HepG2 (cell line): ENCODE data around the gene BLMH. TPM values are rescaled to one million over a fixed set of nuclear protein-coding genes. Genes with fewer than 3 reads are reported as not detected.
A peak's percentile ranks its signal among the peaks of the same experiment; 100 is the strongest.

Experiments used
- AGO2 ChIP-seq: fragments of 200-400 bp; formaldehyde crosslinking; optimal IDR thresholded peaks from 2 replicates; pipeline ENCODE3; 2017; ENCODE audit warnings: mild to moderate bottlenecking, low read depth, low read length, moderate library complexity
- FOXA1 ChIP-seq, 2 experiments: fragments of 450-650 bp in 1 of 2; sonication (generic) in 1 of 2; formaldehyde crosslinking in 1 of 2; IDR thresholded peaks; 2 replicates each; pipeline versions ENCODE4 v1.4.0 to v1.6.1; 2016 to 2020; ENCODE audit warnings: missing genetic modification reagents in 1 of 2
- GABPB1 ChIP-seq: IDR thresholded peaks from 2 replicates; pipeline ENCODE4 v1.6.1; 2016; ENCODE audit warnings: mild to moderate bottlenecking, missing genetic modification reagents, moderate library complexity, missing compliant biosample characterization
- HDAC2 ChIP-seq: sonication (generic); formaldehyde crosslinking; IDR thresholded peaks from 2 replicates; pipeline ENCODE4 v1.4.0; 2020; ENCODE audit warnings: missing genetic modification reagents
- KDM5B ChIP-seq: sonication (generic); formaldehyde crosslinking; IDR thresholded peaks from 2 replicates; pipeline ENCODE4 v1.4.0; 2020; ENCODE audit warnings: missing genetic modification reagents, mild to moderate bottlenecking, borderline replicate concordance
- MIER2 ChIP-seq: IDR thresholded peaks from 2 replicates; pipeline ENCODE4 v1.6.1; 2016; ENCODE audit warnings: missing biosample characterization, missing genetic modification reagents
- PHF21A ChIP-seq: sonication (generic); formaldehyde crosslinking; IDR thresholded peaks from 2 replicates; pipeline ENCODE4 v1.5.0; 2020; ENCODE audit warnings: mild to moderate bottlenecking, missing genetic modification reagents
- PHF5A ChIP-seq: IDR thresholded peaks from one replicate; pipeline ENCODE4 v1.6.1; 2018; ENCODE audit warnings: low read depth, missing genetic modification reagents; ENCODE audit not compliant: unreplicated experiment
- POLR2AphosphoS5 ChIP-seq: IDR thresholded peaks from 2 replicates; pipeline ENCODE4 v1.6.1; 2012; ENCODE audit warnings: low read depth, low read length
- RAD51 ChIP-seq: fragments of 450-650 bp; IDR thresholded peaks from 2 replicates; pipeline ENCODE4 v1.6.1; 2016; ENCODE audit warnings: borderline replicate concordance
- SAFB2 ChIP-seq: sonication (generic); formaldehyde crosslinking; IDR thresholded peaks from 2 replicates; pipeline ENCODE4 v1.5.1; 2020; ENCODE audit warnings: missing genetic modification reagents, low read depth, mild to moderate bottlenecking, borderline replicate concordance
- SALL2 ChIP-seq: sonication (generic); formaldehyde crosslinking; IDR thresholded peaks from 2 replicates; pipeline ENCODE4 v1.8.1; 2023; ENCODE audit warnings: mild to moderate bottlenecking, missing genetic modification reagents, inconsistent platforms
- SPEN ChIP-seq: sonication (generic); formaldehyde crosslinking; IDR thresholded peaks from 2 replicates; pipeline ENCODE4 v1.5.1; 2020; ENCODE audit warnings: low read depth, mild to moderate bottlenecking, missing genetic modification reagents
- ZC3H4 ChIP-seq: sonication (generic); formaldehyde crosslinking; IDR thresholded peaks from 2 replicates; pipeline ENCODE4 v1.4.0; 2020; ENCODE audit warnings: missing genetic modification reagents, borderline replicate concordance
- ZFY ChIP-seq: sonication (generic); formaldehyde crosslinking; IDR thresholded peaks from 2 replicates; pipeline ENCODE4 v1.4.0; 2020; ENCODE audit warnings: missing genetic modification reagents
- ZFYVE20 ChIP-seq: sonication (generic); formaldehyde crosslinking; IDR thresholded peaks from 2 replicates; pipeline ENCODE4 v1.8.0; 2023; ENCODE audit warnings: low read depth, mild to moderate bottlenecking, moderate library complexity, missing genetic modification reagents, borderline replicate concordance
- ZNF124 ChIP-seq: sonication (generic); formaldehyde crosslinking; IDR thresholded peaks from 2 replicates; pipeline ENCODE4 v1.4.0; 2020; ENCODE audit warnings: missing genetic modification reagents
- ZNF160 ChIP-seq: sonication (generic); formaldehyde crosslinking; IDR thresholded peaks from 2 replicates; pipeline ENCODE4 v1.8.0; 2022; ENCODE audit warnings: mild to moderate bottlenecking, inconsistent platforms, missing genetic modification reagents
- ZNF225 ChIP-seq: sonication (generic); formaldehyde crosslinking; IDR thresholded peaks from 2 replicates; pipeline ENCODE4 v1.4.0; 2020; ENCODE audit warnings: mild to moderate bottlenecking, missing genetic modification reagents
- ZNF775 ChIP-seq: sonication (generic); formaldehyde crosslinking; IDR thresholded peaks from 2 replicates; pipeline ENCODE4 v1.4.0; 2020; ENCODE audit warnings: missing genetic modification reagents, mild to moderate bottlenecking, moderate library complexity, borderline replicate concordance
- ZNF790 ChIP-seq: sonication (generic); formaldehyde crosslinking; IDR thresholded peaks from 2 replicates; pipeline ENCODE4 v1.8.0; 2022; ENCODE audit warnings: missing genetic modification reagents, mild to moderate bottlenecking, borderline replicate concordance
- polyA plus RNA-seq, 8 experiments: library from polyadenylated mRNA; depleted of rRNA in 3 of 8; stranded (reverse) in 7 of 8; unstranded in 1 of 8; fragments of >200 nt; fragmentation: Illumina TruSeq in 4 of 8; extraction: Trizol in 4 of 8; gene quantifications; 2 replicates each; pipeline versions ENCODE4 v1.2.1 to v1.2.3, GENCODE V29; 2011 to 2016; ENCODE audit warnings: low read depth in 4 of 8, missing spikeins in 1 of 8, mixed read lengths in 1 of 8; ENCODE audit not compliant: insufficient read depth in 1 of 8
- total RNA-seq, 5 experiments: library from RNA; depleted of rRNA; stranded (reverse); fragments of >200 nt; fragmentation: Illumina TruSeq; extraction: Trizol; gene quantifications; 2 replicates each; pipeline ENCODE4 v1.2.3, GENCODE V29; 2016; ENCODE audit warnings: low read depth in 1 of 5
- TF ChIP-seq, protein P1 (sequence below): sonication (generic); formaldehyde crosslinking; IDR thresholded peaks from 2 replicates; pipeline ENCODE4 v1.8.1; 2023; ENCODE audit warnings: mild to moderate bottlenecking, missing genetic modification reagents
- TF ChIP-seq, protein P2 (sequence below): sonication (generic); formaldehyde crosslinking; IDR thresholded peaks from 2 replicates; pipeline ENCODE4 v1.4.0; 2020; ENCODE audit warnings: mild to moderate bottlenecking, missing genetic modification reagents
- TF ChIP-seq, protein P3 (sequence below): IDR thresholded peaks from 2 replicates; pipeline ENCODE4 v1.6.1; 2012; ENCODE audit warnings: low read depth, low read length, improper control_type of control experiment
- TF ChIP-seq, protein P4 (sequence below): sonication (generic); formaldehyde crosslinking; IDR thresholded peaks from 2 replicates; pipeline ENCODE4 v1.4.0; 2020; ENCODE audit warnings: missing genetic modification reagents, borderline replicate concordance

Gene BLMH
- total and polyA plus RNA-seq, 2 of the 13 experiments (the other 11 are each of a cell fraction or from before 2014, with no cell fraction given) = 12.1 to 41.0 TPM

DNA sequence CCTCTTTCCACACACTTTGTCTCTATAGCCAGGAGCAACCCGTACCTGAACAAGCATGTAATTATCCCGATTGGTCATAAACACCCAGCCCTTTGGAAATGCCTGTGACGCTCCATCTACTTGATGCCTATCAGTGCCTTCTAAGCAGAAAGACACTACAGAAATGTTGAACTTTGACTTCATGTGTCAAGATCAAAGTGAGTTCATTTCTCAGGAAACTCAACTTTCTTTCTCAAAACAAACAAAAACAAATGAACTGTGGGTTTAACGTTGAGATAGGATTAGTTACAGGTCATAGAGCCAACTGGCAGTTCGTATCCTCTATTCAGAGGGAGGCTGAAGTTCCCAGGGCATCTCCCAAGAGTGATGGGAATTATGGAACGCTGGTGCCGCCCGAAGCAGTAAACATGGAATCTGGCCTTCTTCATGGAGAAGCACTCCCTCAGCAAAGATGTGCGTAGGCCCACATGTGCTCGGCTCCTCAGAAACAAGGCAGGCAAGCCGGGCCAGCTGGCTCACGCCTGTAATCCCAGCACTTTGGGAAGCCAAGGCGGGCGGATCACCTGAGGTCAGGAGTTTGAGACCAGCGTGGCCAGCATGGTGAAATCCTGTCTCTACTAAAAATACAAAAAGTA, 65.7 kb downstream of the BLMH start (continued):
- TF ChIP-seq, protein P1, sequence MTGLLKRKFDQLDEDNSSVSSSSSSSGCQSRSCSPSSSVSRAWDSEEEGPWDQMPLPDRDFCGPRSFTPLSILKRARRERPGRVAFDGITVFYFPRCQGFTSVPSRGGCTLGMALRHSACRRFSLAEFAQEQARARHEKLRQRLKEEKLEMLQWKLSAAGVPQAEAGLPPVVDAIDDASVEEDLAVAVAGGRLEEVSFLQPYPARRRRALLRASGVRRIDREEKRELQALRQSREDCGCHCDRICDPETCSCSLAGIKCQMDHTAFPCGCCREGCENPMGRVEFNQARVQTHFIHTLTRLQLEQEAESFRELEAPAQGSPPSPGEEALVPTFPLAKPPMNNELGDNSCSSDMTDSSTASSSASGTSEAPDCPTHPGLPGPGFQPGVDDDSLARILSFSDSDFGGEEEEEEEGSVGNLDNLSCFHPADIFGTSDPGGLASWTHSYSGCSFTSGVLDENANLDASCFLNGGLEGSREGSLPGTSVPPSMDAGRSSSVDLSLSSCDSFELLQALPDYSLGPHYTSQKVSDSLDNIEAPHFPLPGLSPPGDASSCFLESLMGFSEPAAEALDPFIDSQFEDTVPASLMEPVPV (CRISPR knock-in tag) = 0 out of 2 replicates have a peak, but pooled peaks have one; percentile 48
- TF ChIP-seq ZNF225 (CRISPR knock-in tag) (no peak), SPEN (no peak), PHF21A (CRISPR knock-in tag) (peak; percentile 90), SAFB2 (CRISPR knock-in tag) (no peak), PHF5A (CRISPR knock-in tag) (peak; percentile 21), RAD51 (no peak), ZC3H4 (CRISPR knock-in tag) (no peak), AGO2 (no peak), ZNF124 (no peak), HDAC2 (CRISPR knock-in tag) (peak; percentile 57; the same call in 1 of the 2 replicates), ZNF790 (CRISPR knock-in tag) (no peak), KDM5B (no peak), FOXA1 (IDR thresholded peaks at IDR 0.05) (no peak), FOXA1 (CRISPR knock-in tag; IDR thresholded peaks at IDR 0.05) (no peak), ZFY (CRISPR knock-in tag) (peak; percentile 31; the same call in 1 of the 2 replicates), ZFYVE20 (no peak), ZNF160 (CRISPR knock-in tag) (no peak), POLR2AphosphoS5 (0 out of 2 replicates have a peak, but pooled peaks have one; percentile 33), ZNF775 (no peak), GABPB1 (CRISPR knock-in tag) (peak; percentile 23; the same call in 1 of the 2 replicates), MIER2 (CRISPR knock-in tag) (0 out of 2 replicates have a peak, but pooled peaks have one; percentile 10), SALL2 (no peak)
- TF ChIP-seq, protein P2, sequence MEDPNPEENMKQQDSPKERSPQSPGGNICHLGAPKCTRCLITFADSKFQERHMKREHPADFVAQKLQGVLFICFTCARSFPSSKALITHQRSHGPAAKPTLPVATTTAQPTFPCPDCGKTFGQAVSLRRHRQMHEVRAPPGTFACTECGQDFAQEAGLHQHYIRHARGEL (CRISPR knock-in tag) = no peak
- TF ChIP-seq, protein P3, sequence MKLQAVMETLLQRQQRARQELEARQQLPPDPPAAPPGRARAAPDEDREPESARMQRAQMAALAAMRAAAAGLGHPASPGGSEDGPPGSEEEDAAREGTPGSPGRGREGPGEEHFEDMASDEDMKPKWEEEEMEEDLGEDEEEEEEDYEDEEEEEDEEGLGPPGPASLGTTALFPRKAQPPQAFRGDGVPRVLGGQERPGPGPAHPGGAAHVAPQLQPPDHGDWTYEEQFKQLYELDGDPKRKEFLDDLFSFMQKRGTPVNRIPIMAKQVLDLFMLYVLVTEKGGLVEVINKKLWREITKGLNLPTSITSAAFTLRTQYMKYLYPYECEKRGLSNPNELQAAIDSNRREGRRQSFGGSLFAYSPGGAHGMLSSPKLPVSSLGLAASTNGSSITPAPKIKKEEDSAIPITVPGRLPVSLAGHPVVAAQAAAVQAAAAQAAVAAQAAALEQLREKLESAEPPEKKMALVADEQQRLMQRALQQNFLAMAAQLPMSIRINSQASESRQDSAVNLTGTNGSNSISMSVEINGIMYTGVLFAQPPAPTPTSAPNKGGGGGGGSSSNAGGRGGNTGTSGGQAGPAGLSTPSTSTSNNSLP = no peak
- TF ChIP-seq, protein P4, sequence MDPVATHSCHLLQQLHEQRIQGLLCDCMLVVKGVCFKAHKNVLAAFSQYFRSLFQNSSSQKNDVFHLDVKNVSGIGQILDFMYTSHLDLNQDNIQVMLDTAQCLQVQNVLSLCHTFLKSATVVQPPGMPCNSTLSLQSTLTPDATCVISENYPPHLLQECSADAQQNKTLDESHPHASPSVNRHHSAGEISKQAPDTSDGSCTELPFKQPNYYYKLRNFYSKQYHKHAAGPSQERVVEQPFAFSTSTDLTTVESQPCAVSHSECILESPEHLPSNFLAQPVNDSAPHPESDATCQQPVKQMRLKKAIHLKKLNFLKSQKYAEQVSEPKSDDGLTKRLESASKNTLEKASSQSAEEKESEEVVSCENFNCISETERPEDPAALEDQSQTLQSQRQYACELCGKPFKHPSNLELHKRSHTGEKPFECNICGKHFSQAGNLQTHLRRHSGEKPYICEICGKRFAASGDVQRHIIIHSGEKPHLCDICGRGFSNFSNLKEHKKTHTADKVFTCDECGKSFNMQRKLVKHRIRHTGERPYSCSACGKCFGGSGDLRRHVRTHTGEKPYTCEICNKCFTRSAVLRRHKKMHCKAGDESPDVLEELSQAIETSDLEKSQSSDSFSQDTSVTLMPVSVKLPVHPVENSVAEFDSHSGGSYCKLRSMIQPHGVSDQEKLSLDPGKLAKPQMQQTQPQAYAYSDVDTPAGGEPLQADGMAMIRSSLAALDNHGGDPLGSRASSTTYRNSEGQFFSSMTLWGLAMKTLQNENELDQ = no peak
